Peyer's patch (tissue), 4 donors: ENCODE results near the gene BTBD16. TPM values are rescaled to one million over a fixed set of nuclear protein-coding genes. Genes with fewer than 3 reads are reported as not detected.

Source experiments
- DNase-seq, 3 donors: peaks; one replicate each; pipeline ENCODE4 v3.0.0-alpha.2; 2017 to 2019
- H3K27ac ChIP-seq, 4 donors: fragments of 200-600 bp; sonication (generic); one replicate each; pipeline ENCODE4 v1.5.1; 2016 to 2019
- H3K27me3 ChIP-seq, 2 donors: fragments of 200-600 bp; sonication (generic); one replicate each; pipeline ENCODE4 v1.5.1; 2019
- H3K36me3 ChIP-seq, 3 donors: fragments of 200-600 bp; sonication (generic); one replicate each; pipeline ENCODE4 v1.5.1; 2016 to 2019
- H3K4me1 ChIP-seq, 4 donors: fragments of 200-600 bp; sonication (generic); one replicate each; pipeline ENCODE4 v1.5.1; 2016 to 2019
- H3K4me3 ChIP-seq, 4 donors: fragments of 200-600 bp; sonication (generic); 1 replicate in 3 of 4; 2 replicates in 1 of 4; pipeline ENCODE4 v1.5.1; 2016 to 2019; ENCODE audit warnings: mild to moderate bottlenecking in 1 of 4
- H3K9me3 ChIP-seq, 4 donors: fragments of 200-600 bp; sonication (generic); one replicate each; pipeline ENCODE4 v1.5.1; 2016 to 2019; ENCODE audit warnings: mild to moderate bottlenecking in 1 of 4
- POLR2A ChIP-seq, 2 donors: fragments of 450-650 bp; IDR thresholded peaks; one replicate each; pipeline ENCODE4 v1.5.1; 2017; ENCODE audit warnings: antibody characterized with exemption in 2 of 2, mild to moderate bottlenecking in 2 of 2, moderate library complexity in 2 of 2
- total RNA-seq, 4 donors: library from RNA; depleted of rRNA; stranded (reverse); fragments of >200 nt; gene quantifications; one replicate each; pipeline ENCODE4 v1.1.0, GENCODE V29; 2016
- TF ChIP-seq, protein P1 (sequence below), 6 experiments: fragments of 450-650 bp in 4 of 6; fragments of 200-600 bp in 2 of 6; sonication (generic) in 1 of 6; IDR thresholded peaks; one replicate each; pipeline ENCODE4 v1.5.1; 2017 to 2019; ENCODE audit warnings: antibody characterized with exemption in 6 of 6, mild to moderate bottlenecking in 3 of 6, moderate library complexity in 1 of 6

Gene BTBD16
- total RNA-seq, 4 donors from 2014 or later, result not detected

DNA sequence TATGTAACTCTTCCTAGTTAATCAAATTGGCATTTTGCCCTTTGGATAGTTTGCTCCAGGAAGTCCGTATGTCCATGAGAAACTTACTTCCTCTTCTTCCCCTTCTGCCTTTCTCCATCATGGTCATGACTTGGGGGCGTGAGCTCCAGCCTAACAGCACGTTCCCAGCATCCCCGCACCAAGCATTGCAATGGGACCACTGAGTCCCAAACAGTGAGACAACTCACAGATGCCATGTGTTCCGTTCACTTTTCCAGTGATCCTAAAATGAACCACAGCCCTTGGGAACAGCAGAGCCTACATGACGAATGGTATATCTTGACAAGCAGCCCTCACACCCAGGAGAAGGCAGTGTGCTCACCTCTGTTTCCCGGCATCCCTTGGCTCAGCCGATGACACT lies 10.7 kb downstream of the BTBD16 start:
- no peaks in the 10 kb centered on the region for H3K36me3 ChIP-seq
- DNase-seq, result no peak
- H3K9me3 ChIP-seq, result no peaks in the 10 kb centered on the region
- no peak overlapping the region for H3K4me3 ChIP-seq
- H3K27me3 ChIP-seq, result no peaks in the 10 kb centered on the region
- no peak overlapping the region for H3K27ac ChIP-seq
- no peaks in the 10 kb centered on the region for H3K4me1 ChIP-seq
- no peak for TF ChIP-seq POLR2A (IDR thresholded peaks at IDR 0.05)
- TF ChIP-seq, protein P1, sequence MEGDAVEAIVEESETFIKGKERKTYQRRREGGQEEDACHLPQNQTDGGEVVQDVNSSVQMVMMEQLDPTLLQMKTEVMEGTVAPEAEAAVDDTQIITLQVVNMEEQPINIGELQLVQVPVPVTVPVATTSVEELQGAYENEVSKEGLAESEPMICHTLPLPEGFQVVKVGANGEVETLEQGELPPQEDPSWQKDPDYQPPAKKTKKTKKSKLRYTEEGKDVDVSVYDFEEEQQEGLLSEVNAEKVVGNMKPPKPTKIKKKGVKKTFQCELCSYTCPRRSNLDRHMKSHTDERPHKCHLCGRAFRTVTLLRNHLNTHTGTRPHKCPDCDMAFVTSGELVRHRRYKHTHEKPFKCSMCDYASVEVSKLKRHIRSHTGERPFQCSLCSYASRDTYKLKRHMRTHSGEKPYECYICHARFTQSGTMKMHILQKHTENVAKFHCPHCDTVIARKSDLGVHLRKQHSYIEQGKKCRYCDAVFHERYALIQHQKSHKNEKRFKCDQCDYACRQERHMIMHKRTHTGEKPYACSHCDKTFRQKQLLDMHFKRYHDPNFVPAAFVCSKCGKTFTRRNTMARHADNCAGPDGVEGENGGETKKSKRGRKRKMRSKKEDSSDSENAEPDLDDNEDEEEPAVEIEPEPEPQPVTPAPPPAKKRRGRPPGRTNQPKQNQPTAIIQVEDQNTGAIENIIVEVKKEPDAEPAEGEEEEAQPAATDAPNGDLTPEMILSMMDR (IDR thresholded peaks at IDR 0.05), result no peak

DNA sequence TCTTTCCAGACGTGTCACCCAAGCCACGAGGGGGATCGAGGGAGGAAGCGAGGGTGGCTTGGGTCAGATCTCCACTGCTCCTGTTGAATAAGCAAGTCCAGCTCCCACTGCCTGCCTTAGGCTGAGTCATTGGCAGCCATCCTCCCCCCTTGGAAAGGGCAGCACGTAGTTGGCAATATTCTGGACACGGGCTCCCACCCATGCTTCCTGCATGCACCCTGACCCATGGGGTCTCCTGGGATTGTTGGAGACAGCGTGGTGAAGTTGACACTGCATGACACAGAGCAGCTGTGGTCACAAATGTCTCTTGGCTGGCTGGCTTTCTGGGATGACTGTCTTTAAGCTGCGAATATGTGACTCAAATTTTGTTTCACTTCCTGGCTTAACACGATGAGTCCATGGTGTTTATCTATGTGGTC lies 11.2 kb downstream of the BTBD16 start:
- H3K36me3 ChIP-seq, result no peaks in the 10 kb centered on the region
- H3K9me3 ChIP-seq, result no peaks in the 10 kb centered on the region
- DNase-seq, result no peak
- no peak overlapping the region for H3K4me3 ChIP-seq
- no peaks in the 10 kb centered on the region for H3K4me1 ChIP-seq
- H3K27me3 ChIP-seq, result no peaks in the 10 kb centered on the region
- no peak overlapping the region for H3K27ac ChIP-seq
- TF ChIP-seq POLR2A (IDR thresholded peaks at IDR 0.05), result no peak
- TF ChIP-seq, protein P1 (IDR thresholded peaks at IDR 0.05), result no peak

DNA sequence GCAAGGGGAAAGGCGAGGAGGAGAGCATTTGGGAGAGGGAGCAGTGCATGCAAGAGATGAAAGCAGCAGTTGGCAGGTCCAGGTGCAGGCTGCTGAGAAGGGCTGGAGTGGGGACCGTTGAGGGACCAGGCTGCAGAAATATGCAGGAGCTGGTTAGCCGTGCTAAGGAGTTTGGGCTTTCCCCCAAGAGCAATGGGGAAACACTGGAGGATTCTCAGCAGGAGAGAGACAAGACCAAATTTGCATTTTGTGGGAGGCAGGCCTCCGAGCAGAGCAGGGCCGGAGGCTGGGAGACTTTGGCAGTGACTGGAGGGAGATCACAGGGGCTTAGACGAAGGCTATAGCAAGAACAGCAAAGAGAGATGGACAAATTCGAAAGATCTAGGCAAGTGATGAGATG lies 11.8 kb downstream of the BTBD16 start:
- no peaks in the 10 kb centered on the region for H3K4me1 ChIP-seq
- H3K27me3 ChIP-seq, result no peaks in the 10 kb centered on the region
- DNase-seq, result no peak
- no peaks in the 10 kb centered on the region for H3K9me3 ChIP-seq
- H3K27ac ChIP-seq, result no peak overlapping the region
- H3K36me3 ChIP-seq, result no peaks in the 10 kb centered on the region
- no peak overlapping the region for H3K4me3 ChIP-seq
- no peak for TF ChIP-seq POLR2A (IDR thresholded peaks at IDR 0.05)
- TF ChIP-seq, protein P1 (IDR thresholded peaks at IDR 0.05), result no peak

DNA sequence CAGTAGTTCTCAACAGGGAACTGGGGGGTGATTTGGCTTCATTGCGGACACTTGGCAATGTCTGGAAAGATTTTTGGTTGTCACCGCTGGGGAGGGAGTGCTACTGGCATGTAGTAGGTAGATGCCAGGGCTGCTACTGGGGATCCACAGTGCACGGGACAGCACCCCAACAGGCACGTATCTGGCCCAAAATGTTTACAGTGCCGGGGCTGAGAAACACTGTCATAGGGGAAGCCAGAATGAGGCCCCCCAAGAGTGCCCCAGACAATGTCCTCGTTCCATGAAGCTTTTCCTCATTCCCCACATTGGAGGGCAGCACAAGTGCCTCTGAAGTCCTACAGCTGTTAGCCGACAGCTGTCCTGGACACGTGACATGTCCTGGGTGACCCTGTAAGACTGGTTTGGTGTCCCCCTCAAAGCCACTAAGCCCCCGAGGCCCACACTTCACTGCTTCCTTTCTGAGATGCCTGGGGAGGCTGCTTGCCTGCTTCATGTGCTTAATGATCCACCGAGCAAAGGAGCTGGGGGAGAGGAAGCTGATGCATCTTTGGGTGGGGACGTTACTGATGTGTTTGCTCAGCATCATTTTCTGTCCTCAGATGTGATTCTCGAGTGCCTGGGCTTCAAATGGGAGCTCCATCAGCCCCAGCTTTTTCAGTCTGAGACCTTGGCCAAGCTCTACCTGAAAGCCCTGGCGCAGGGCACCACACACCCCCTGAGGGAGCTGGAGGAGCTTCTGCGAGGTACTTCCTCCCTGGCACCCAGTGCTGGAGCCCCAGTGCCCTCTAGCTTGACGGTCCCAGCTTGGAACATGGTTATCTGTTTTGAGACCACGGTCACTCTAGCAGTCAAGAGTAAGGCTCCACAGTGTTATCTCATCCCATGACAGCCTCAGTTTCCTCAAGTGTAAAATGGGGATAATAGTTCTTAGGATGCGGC lies 14.7 kb downstream of the BTBD16 start:
- H3K9me3 ChIP-seq, result no peaks in the 10 kb centered on the region
- TF ChIP-seq POLR2A (IDR thresholded peaks at IDR 0.05), result no peak
- TF ChIP-seq, protein P1 (IDR thresholded peaks at IDR 0.05), result no peak
- no peak for DNase-seq
- H3K4me3 ChIP-seq, result no peak overlapping the region
- H3K27ac ChIP-seq, result no peak overlapping the region
- H3K36me3 ChIP-seq, result no peaks in the 10 kb centered on the region
- no peaks in the 10 kb centered on the region for H3K27me3 ChIP-seq
- H3K4me1 ChIP-seq, result no peaks in the 10 kb centered on the region

DNA sequence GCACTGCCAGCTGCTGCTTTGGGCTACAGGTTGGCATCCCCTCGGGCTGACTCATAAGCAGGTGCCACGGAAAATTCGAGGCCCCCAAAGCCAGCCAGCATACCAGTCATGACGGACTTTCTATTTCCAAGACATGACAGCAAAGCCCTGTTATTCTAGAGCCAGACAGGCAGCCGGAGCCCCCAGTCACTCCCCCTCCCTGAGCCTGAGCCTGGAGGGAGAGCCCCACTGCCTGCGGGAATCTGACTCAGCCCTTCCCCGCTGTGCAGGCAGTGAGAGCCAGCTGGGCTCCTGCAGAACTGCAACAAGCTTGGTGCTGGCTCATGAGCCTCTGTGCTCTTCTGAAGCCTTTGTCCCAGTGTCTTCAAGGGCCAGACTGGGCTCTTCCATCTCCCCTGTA lies 15.8 kb downstream of the BTBD16 start:
- H3K36me3 ChIP-seq, result no peaks in the 10 kb centered on the region
- H3K4me1 ChIP-seq, result no peaks in the 10 kb centered on the region
- TF ChIP-seq POLR2A (IDR thresholded peaks at IDR 0.05), result no peak
- TF ChIP-seq, protein P1 (IDR thresholded peaks at IDR 0.05), result no peak
- no peak overlapping the region for H3K27ac ChIP-seq
- no peak for DNase-seq
- no peaks in the 10 kb centered on the region for H3K9me3 ChIP-seq
- H3K27me3 ChIP-seq, result no peaks in the 10 kb centered on the region
- H3K4me3 ChIP-seq, result no peak overlapping the region
